GM12878 (cell line): ENCODE data around the gene PTPRD.

Source experiments
- CTCF ChIP-seq, 3 experiments: IDR thresholded peaks in 2 of 3; conservative IDR thresholded peaks in 1 of 3; 2 replicates each; pipeline ENCODE4 v1.5.1; 2011; ENCODE audit warnings: low read depth in 3 of 3, low read length in 3 of 3, mild to moderate bottlenecking in 3 of 3, control low read depth in 2 of 3, moderate library complexity in 2 of 3, inconsistent platforms in 1 of 3, mixed read lengths in 1 of 3; ENCODE audit not compliant: control insufficient read depth in 2 of 3, insufficient read depth in 1 of 3; ENCODE audit errors: extremely low read depth in 1 of 3
- GATAD2B ChIP-seq: fragments of 450-650 bp; conservative IDR thresholded peaks from 2 replicates; pipeline ENCODE4 v1.6.1; 2017; ENCODE audit warnings: low read depth, mild to moderate bottlenecking, moderate library complexity
- MXI1 ChIP-seq: fragments of 150-350 bp; IDR thresholded peaks from 2 replicates; pipeline ENCODE4 v1.6.1; 2011; ENCODE audit warnings: low read depth, mild to moderate bottlenecking, inconsistent platforms, low read length, improper control_type of control experiment
- TCF7 ChIP-seq: IDR thresholded peaks from 2 replicates; pipeline ENCODE4 v1.6.1; 2014; ENCODE audit warnings: antibody characterized with exemption, borderline replicate concordance

GRCh38 chr9:10633785-10634184, 21.0 kb upstream of the PTPRD start:
- no peak for TF ChIP-seq CTCF (IDR thresholded peaks at IDR 0.05 in 2 of 3, conservative IDR thresholded peaks at IDR 0.05 in 1 of 3; ENCODE audit: control insufficient read depth in 2 of 3, extremely low read depth in 1 of 3, insufficient read depth in 1 of 3, low read depth in 3 of 3, low read length in 3 of 3)
- TF ChIP-seq GATAD2B = no peak
- TF ChIP-seq TCF7 = no peak
- TF ChIP-seq MXI1 = no peak
